22Rv1 (cell line): ENCODE measurements around the gene ZNF582.
"Not testable (repeated sequence)": the region's sequence is repeated elsewhere in the genome, so short reads cannot be mapped to it uniquely, and the experiment has no call there.

Experiments used
- H3K27ac ChIP-seq: fragments of 450-650 bp; 2 replicates; pipeline ENCODE4 v1.5.1; 2017
- CTCF ChIP-seq: fragments of 450-650 bp; IDR thresholded peaks from 2 replicates; pipeline ENCODE4 v1.5.1; 2017; ENCODE audit warnings: mild to moderate bottlenecking
- ZFX ChIP-seq: fragments of 450-650 bp; IDR thresholded peaks from 2 replicates; pipeline ENCODE4 v1.6.1; 2017; ENCODE audit warnings: antibody characterized with exemption, borderline replicate concordance

The ZNF582 gene

GRCh38 chr19:56350416-56351045 lies 42.8 kb downstream of the ZNF582 start:
- no peak overlapping the region for H3K27ac ChIP-seq
- peak; percentile 80 for TF ChIP-seq CTCF
- TF ChIP-seq ZFX = no peak

- TF ChIP-seq CTCF (peak; percentile 63), ZFX (no peak)
- no peak overlapping the region for H3K27ac ChIP-seq
These were observed 45.0 kb downstream of the ZNF582 start for GRCh38 chr19:56348289-56348877.

- no peak for TF ChIP-seq CTCF
- no peak for TF ChIP-seq ZFX
- H3K27ac ChIP-seq = no peak overlapping the region
These were observed 46.1 kb downstream of the ZNF582 start for GRCh38 chr19:56347163-56347778.

DNA sequence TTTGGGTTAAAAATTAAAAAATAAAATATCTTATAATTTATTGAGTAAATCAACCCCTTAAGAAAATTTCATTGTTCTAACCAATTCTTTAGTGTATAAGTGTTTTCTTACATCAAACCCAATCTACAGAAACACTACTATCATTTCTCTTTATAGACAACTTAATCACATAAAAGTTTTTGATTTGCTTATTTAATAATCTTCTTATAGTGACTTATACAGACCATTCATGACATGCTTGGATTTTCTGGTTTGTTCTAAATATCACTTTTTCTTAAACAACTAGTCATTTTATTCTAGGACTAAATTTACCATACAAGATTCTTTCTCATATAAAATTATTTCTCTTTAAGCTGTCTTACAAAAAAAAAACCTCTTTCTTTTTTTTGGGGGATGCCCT lies 51.4 kb downstream of the ZNF582 start:
- no peak overlapping the region for H3K27ac ChIP-seq
- TF ChIP-seq ZFX (no peak), CTCF (no peak)

DNA sequence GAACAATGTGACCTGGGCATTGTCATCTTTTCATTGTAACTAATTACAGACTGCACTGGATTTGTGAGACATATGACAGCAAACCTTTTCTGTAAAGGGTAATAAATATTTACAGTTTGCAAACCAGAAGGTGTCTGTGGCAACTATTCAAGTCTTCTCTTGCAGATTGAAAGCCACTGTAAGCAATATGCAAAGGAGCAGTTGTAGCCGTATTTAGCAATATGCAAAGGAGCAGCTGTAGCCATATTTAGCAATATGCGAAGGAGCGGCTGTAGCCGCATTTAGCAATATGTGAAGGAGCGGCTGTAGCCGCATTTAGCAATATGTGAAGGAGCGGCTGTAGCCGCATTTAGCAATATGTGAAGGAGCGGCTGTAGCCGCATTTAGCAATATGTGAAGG lies 54.3 kb downstream of the ZNF582 start:
- not testable (repeated sequence) for H3K27ac ChIP-seq

- not testable (repeated sequence) for H3K27ac ChIP-seq
These were observed 56.3 kb downstream of the ZNF582 start for GRCh38 chr19:56337077-56337476.

DNA sequence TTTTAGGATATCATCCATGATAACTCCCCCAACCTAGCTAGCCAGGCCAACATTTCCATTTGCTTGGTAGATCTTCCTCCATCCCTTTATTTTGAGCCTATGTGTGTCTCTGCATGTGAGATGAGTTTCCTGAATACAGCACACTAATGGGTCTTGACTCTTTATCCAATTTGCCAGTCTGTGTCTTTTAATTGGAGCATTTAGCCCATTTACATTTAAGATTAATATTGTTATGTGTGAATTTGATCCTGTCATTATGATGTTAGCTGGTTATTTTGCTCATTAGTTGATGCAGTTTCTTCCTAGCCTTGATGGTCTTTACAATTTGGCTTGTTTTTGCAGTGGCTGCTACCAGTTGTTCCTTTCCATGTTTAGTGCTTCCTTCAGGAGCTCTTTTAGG lies 58.0 kb downstream of the ZNF582 start:
- not testable (repeated sequence) for H3K27ac ChIP-seq

- no peak overlapping the region for H3K27ac ChIP-seq
- TF ChIP-seq CTCF (peak; percentile 76), ZFX (no peak)
These were observed 59.8 kb downstream of the ZNF582 start for GRCh38 chr19:56333506-56333905.
